Measurements from ENCODE around the gene C4orf46.
"Not testable (repeated sequence)": the region's sequence is repeated elsewhere in the genome, so short reads cannot be mapped to it uniquely, and the experiment has no call there.

Gene C4orf46

GRCh38 chr4:158671665-158671914, at the start of gene C4orf46:
Gene C4orf46, minus strand, starts transcription at chr4:158671887. Its CDS starts 86 bp downstream, at chr4:158671801.
- DNase-seq: no peak

- no peak for DNase-seq
These were observed 44.1 kb upstream of the C4orf46 start for GRCh38 chr4:158715802-158716201.

- DNase-seq: no peak
These were observed 43.2 kb upstream of the C4orf46 start for GRCh38 chr4:158714937-158715336.

GRCh38 chr4:158712622-158713021, 40.9 kb upstream of the C4orf46 start:
- DNase-seq: not testable (repeated sequence)

- DNase-seq: no peak
These were observed 39.1 kb upstream of the C4orf46 start for GRCh38 chr4:158710814-158711213.

GRCh38 chr4:158704274-158704673, 32.6 kb upstream of the C4orf46 start:
- DNase-seq: peak; percentile 16

- DNase-seq: no peak
These were observed 17.1 kb upstream of the C4orf46 start for GRCh38 chr4:158688813-158689212.

GRCh38 chr4:158682066-158682465, 10.4 kb upstream of the C4orf46 start:
- no peak for DNase-seq

- no peak for DNase-seq
These were observed 9.9 kb upstream of the C4orf46 start for GRCh38 chr4:158681629-158682028.

- DNase-seq: no peak
These were observed 7.1 kb upstream of the C4orf46 start for GRCh38 chr4:158678767-158679166.

- DNase-seq: no peak
These were observed 4.4 kb upstream of the C4orf46 start for GRCh38 chr4:158676076-158676475.

GRCh38 chr4:158673633-158674032, 1.9 kb upstream of the C4orf46 start:
- DNase-seq: no peak

GRCh38 chr4:158671915-158672806, 474 bp upstream of the C4orf46 start, which contains the start of gene ETFDH:
Gene ETFDH, plus strand, starts transcription at chr4:158672296. Its CDS starts 161 bp downstream, at chr4:158672457.
- peak; percentile 99 for DNase-seq

- peak; percentile 88 for DNase-seq
These were observed 567 bp downstream of the C4orf46 start for GRCh38 chr4:158670975-158671664.

- no peak for DNase-seq
These were observed 2.4 kb downstream of the C4orf46 start for GRCh38 chr4:158669310-158669709.

- no peak for DNase-seq
These were observed 4.0 kb downstream of the C4orf46 start for GRCh38 chr4:158667651-158668198.

- DNase-seq: no peak
These were observed 4.8 kb downstream of the C4orf46 start for GRCh38 chr4:158666892-158667291.

- no peak for DNase-seq
These were observed 6.9 kb downstream of the C4orf46 start for GRCh38 chr4:158664806-158665205.

GRCh38 chr4:158663707-158664625, 7.7 kb downstream of the C4orf46 start:
- DNase-seq: not testable (repeated sequence)

GRCh38 chr4:158663255-158663654, 8.4 kb downstream of the C4orf46 start:
- DNase-seq: not testable (repeated sequence)

- no peak for DNase-seq
These were observed 14.4 kb downstream of the C4orf46 start for GRCh38 chr4:158657291-158657690.

- DNase-seq: no peak
These were observed 15.2 kb downstream of the C4orf46 start for GRCh38 chr4:158656439-158656838.

- no peak for DNase-seq
These were observed 18.8 kb downstream of the C4orf46 start for GRCh38 chr4:158652920-158653319.
